HG03442 (cell line): ENCODE measurements around the gene ERGIC2.
"Not testable (repeated sequence)": the region's sequence is repeated elsewhere in the genome, so short reads cannot be mapped to it uniquely, and the experiment has no call there.

Source experiments
- ATAC-seq: cut with Tn5 transposase; IDR thresholded peaks from one replicate; pipeline ENCODE4 v1.9.1; 2021; ENCODE audit warnings: mild to moderate bottlenecking, moderate library complexity; ENCODE audit not compliant: unreplicated experiment

ERGIC2 gene, protein sequence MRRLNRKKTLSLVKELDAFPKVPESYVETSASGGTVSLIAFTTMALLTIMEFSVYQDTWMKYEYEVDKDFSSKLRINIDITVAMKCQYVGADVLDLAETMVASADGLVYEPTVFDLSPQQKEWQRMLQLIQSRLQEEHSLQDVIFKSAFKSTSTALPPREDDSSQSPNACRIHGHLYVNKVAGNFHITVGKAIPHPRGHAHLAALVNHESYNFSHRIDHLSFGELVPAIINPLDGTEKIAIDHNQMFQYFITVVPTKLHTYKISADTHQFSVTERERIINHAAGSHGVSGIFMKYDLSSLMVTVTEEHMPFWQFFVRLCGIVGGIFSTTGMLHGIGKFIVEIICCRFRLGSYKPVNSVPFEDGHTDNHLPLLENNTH

GRCh38 chr12:29380536-29381523 lies at the start of gene ERGIC2:
Gene ERGIC2 (minus strand): TSS chr12:29381172. CDS start chr12:29371633, 9,539 bp downstream.
- ATAC-seq, result peak; percentile 95

GRCh38 chr12:29430716-29431044 lies 49.7 kb upstream of the ERGIC2 start:
- no peak for ATAC-seq

GRCh38 chr12:29429999-29430715 lies 49.2 kb upstream of the ERGIC2 start:
- ATAC-seq, result no peak

- ATAC-seq, result peak; percentile 47
Observed at GRCh38 chr12:29428633-29429032, 47.7 kb upstream of the ERGIC2 start.

GRCh38 chr12:29427964-29428363 lies 47.0 kb upstream of the ERGIC2 start:
- ATAC-seq, result peak; percentile 97

- ATAC-seq, result no peak
Observed at GRCh38 chr12:29426498-29426897, 45.5 kb upstream of the ERGIC2 start.

GRCh38 chr12:29425722-29426121 lies 44.8 kb upstream of the ERGIC2 start:
- no peak for ATAC-seq

GRCh38 chr12:29416748-29417147 lies 35.8 kb upstream of the ERGIC2 start:
- ATAC-seq, result no peak

- ATAC-seq, result no peak
Observed at GRCh38 chr12:29415111-29415510, 34.1 kb upstream of the ERGIC2 start.

GRCh38 chr12:29414368-29414767 lies 33.4 kb upstream of the ERGIC2 start:
- no peak for ATAC-seq

GRCh38 chr12:29405561-29405960 lies 24.6 kb upstream of the ERGIC2 start:
- ATAC-seq, result no peak

DNA sequence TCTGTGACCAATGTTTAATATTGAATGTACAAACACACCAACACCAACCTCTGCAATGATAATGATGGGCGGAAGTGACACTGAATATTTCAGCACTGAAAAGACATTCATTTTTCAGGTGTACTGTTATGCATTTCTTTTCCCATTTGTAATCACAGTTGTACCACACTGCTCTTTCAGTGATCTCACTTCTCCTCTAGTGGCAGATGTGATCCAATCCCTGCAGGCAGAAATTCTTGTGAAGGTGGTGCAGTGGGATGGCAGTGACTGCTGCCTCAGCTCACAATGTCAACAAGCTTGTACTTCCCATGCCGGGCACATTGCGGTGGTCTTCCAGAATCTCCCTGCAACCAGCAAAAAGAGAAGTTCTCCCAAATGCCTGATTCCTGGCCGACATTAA lies 23.0 kb upstream of the ERGIC2 start:
- no peak for ATAC-seq

DNA sequence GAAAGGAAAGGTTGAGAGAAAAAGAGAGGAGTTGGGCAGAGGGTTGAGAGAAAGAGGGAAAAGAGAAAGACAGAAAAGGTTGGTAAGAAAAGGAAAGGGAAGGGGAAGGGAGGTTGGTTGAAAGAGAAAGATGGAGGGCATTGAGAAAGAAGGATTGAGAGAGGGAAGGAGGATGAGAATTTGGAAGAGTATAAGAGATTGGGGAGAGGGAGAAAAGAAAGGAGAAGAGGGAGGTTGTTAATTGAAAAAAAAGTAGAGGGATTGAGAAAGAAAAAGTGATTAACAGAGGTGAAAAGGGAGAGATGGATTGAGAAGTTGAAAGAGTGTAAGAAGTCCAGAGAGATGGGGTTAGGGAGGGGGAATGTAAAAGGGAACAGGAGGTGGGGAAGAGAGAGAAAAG lies 21.5 kb upstream of the ERGIC2 start:
- no peak for ATAC-seq

DNA sequence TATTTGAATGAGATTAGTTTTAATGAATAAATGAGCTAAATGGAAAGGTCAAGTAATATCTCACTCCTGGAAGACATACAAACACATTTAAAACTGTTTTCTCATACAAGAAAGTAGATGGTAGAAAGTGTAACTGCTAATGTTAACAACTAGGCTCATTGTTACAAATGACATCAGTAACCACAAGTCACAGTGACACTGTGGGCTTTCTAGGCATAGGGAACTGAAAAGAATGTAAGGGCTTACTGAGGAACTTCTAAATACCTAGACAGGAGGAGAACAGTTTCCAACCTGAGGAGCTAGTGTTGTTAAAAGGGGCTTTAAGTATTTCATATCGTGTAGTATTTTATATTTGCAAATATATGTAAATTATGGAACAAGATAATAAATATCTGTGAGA lies 17.5 kb upstream of the ERGIC2 start:
- no peak for ATAC-seq

DNA sequence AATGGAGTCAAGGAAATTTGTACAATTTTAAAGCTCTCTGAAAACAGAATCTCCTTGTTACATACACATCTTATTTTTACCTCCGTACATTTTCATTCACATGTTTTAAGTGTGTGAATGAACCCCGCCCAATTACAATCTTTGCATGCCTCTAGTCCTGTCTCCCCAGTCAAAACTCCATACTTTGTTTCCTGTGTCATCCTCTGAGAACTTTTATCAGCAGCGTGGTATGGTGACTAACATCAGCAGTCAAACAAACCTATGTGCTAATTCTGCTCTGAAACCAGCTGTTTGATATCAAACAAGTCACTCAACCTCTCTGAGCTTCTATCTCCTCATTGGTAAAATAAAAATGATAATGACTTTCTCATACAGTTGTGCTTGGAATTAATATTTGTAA lies 15.8 kb upstream of the ERGIC2 start:
- no peak for ATAC-seq

DNA sequence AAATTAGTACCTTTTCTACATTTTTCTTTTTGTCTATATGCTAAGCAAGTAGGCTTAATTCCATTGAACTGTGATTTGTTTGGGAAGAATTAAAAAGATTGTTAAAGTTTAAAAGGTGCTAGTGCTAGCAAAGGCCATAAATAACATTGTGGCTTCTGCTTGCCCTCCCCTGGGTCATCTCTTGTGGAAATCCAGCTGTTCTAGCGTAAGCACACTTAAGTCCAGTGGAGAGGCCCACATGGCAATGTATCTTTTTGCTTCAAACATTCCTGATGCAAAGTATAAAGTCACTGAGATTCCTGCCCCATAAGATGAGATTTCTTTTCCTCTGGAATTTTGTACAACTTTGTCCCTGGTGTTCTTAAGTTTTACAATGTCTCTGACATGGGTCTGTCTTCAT lies 14.4 kb upstream of the ERGIC2 start:
- ATAC-seq, result no peak

DNA sequence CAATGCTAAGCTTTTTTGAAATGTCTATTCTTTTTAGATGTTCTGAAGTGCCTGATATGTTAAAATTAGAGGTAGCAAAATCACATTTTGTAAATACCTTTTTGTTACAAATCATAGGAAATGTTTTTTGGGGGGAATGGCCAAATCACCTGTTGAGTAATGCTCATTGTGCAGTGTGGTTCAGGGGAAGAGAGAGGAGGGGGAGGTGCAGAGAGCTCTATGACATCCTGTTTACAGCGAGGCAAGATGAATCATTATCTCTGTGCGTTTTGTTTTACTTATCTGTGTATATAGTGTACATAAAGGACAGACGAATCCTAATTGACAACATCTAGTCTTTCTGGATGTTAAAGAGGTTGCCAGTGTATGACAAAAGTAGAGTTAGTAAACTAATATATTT lies 9.4 kb upstream of the ERGIC2 start:
- not testable (repeated sequence) for ATAC-seq

- ATAC-seq, result no peak
Observed at GRCh38 chr12:29389295-29389919, 8.4 kb upstream of the ERGIC2 start.

- ATAC-seq, result not testable (repeated sequence)
Observed at GRCh38 chr12:29386084-29386680, 5.2 kb upstream of the ERGIC2 start.

GRCh38 chr12:29385194-29385593 lies 4.2 kb upstream of the ERGIC2 start:
- not testable (repeated sequence) for ATAC-seq
